ENCODE measurements around the gene NAP1L4.

Gene NAP1L4

GRCh38 chr11:3004481-3004880, 12.4 kb upstream of the NAP1L4 start:
- no peak overlapping the region for H3K4me3 ChIP-seq (ENCODE audit: low read depth, low read length)
- TF ChIP-seq, protein P1, sequence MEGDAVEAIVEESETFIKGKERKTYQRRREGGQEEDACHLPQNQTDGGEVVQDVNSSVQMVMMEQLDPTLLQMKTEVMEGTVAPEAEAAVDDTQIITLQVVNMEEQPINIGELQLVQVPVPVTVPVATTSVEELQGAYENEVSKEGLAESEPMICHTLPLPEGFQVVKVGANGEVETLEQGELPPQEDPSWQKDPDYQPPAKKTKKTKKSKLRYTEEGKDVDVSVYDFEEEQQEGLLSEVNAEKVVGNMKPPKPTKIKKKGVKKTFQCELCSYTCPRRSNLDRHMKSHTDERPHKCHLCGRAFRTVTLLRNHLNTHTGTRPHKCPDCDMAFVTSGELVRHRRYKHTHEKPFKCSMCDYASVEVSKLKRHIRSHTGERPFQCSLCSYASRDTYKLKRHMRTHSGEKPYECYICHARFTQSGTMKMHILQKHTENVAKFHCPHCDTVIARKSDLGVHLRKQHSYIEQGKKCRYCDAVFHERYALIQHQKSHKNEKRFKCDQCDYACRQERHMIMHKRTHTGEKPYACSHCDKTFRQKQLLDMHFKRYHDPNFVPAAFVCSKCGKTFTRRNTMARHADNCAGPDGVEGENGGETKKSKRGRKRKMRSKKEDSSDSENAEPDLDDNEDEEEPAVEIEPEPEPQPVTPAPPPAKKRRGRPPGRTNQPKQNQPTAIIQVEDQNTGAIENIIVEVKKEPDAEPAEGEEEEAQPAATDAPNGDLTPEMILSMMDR (IDR thresholded peaks at IDR 0.05; ENCODE audit: low read depth, low read length) = no peak

GRCh38 chr11:3003396-3004231, 11.5 kb upstream of the NAP1L4 start:
- no peak overlapping the region for H3K4me3 ChIP-seq (ENCODE audit: low read depth, low read length)
- TF ChIP-seq, protein P1 (IDR thresholded peaks at IDR 0.05; ENCODE audit: low read depth, low read length) = no peak

- TF ChIP-seq, protein P1 (IDR thresholded peaks at IDR 0.05; ENCODE audit: low read depth, low read length) = no peak
- no peak overlapping the region for H3K4me3 ChIP-seq (ENCODE audit: low read depth, low read length)
These were observed 10.7 kb upstream of the NAP1L4 start for GRCh38 chr11:3002871-3003270.

DNA sequence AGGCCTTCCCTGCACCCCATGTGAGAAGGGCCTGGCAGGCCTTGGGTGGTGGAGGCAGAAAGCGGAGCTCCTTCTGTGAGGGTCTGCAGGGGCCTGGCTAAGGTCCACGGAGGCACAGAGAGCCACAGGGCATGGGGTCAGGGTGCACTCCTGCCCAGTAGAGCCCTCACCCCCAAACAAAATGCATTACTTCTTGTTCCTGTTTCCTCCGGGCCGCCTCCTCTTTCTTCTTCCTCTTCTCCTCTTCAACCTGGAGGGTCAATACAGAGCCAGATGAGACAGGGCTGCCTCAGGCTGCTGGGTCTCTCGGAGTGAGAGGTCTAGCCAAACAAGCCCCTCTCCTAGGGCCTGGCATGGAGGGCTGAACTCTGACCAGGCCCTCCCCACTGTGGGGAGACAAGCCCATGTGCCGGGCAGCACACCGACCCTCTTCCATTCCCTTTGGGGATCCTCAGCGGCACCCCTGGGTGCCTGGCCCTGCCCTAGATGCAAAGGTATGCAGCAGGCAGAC, 10.3 kb upstream of the NAP1L4 start:
- H3K4me3 ChIP-seq (ENCODE audit: low read depth, low read length) = no peak overlapping the region
- TF ChIP-seq, protein P1 (IDR thresholded peaks at IDR 0.05; ENCODE audit: low read depth, low read length) = no peak

GRCh38 chr11:3001496-3001895, 9.4 kb upstream of the NAP1L4 start:
- H3K4me3 ChIP-seq (ENCODE audit: low read depth, low read length) = no peak overlapping the region
- TF ChIP-seq, protein P1 (IDR thresholded peaks at IDR 0.05; ENCODE audit: low read depth, low read length) = no peak

GRCh38 chr11:3000032-3000961, 8.2 kb upstream of the NAP1L4 start:
- no peak overlapping the region for H3K4me3 ChIP-seq (ENCODE audit: low read depth, low read length)
- TF ChIP-seq, protein P1 (IDR thresholded peaks at IDR 0.05; ENCODE audit: low read depth, low read length) = no peak

Measured in WI38 (cell line).